NCI-H187 (cell line): Measurements from ENCODE around the gene MNT.
"Not testable (repeated sequence)": the region's sequence is repeated elsewhere in the genome, so short reads cannot be mapped to it uniquely, and the experiment has no call there.

Experiments
- DNase-seq, 2 experiments: peaks; one replicate each; lab custom pipeline; 2025; lab: John Stamatoyannopoulos, UW

MNT gene, protein sequence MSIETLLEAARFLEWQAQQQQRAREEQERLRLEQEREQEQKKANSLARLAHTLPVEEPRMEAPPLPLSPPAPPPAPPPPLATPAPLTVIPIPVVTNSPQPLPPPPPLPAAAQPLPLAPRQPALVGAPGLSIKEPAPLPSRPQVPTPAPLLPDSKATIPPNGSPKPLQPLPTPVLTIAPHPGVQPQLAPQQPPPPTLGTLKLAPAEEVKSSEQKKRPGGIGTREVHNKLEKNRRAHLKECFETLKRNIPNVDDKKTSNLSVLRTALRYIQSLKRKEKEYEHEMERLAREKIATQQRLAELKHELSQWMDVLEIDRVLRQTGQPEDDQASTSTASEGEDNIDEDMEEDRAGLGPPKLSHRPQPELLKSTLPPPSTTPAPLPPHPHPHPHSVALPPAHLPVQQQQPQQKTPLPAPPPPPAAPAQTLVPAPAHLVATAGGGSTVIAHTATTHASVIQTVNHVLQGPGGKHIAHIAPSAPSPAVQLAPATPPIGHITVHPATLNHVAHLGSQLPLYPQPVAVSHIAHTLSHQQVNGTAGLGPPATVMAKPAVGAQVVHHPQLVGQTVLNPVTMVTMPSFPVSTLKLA

GRCh38 chr17:2400877-2401425, at the start of gene MNT:
Gene MNT, minus strand, starts transcription at chr17:2401060. Its CDS starts 348 bp downstream, at chr17:2400712.
- DNase-seq, result peak; percentile 67 to 87

DNA sequence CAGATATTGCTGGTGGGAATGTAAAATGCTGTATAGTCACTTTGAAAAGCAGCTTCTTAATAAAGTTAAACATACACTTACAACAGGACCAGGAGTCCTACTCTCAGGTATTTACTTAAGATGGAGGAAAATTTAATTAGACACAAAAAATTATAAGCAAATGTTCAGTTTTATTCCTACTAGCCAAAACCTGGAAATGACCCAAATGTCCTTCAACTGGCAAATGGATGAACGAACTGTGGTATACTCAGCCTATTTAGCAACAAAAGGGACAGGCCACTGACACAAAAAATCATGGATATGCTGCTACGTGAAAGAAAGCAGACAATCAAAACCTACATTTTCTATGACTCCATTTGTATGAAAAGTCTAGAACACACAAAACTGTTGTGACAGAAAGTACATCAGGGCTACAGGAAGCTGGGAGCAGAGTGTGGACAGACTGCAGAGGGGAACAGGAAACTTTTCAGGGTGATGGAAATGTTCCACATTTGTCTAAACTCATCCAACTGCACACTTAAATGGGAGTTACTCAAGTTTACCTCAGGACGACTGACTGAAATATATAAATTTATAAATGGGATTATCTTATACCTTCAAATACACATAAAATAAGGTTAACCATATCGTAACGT, 49.3 kb upstream of the MNT start:
- DNase-seq, result no peak

- DNase-seq, result no peak
Observed at GRCh38 chr17:2449486-2449885, 48.6 kb upstream of the MNT start.

DNA sequence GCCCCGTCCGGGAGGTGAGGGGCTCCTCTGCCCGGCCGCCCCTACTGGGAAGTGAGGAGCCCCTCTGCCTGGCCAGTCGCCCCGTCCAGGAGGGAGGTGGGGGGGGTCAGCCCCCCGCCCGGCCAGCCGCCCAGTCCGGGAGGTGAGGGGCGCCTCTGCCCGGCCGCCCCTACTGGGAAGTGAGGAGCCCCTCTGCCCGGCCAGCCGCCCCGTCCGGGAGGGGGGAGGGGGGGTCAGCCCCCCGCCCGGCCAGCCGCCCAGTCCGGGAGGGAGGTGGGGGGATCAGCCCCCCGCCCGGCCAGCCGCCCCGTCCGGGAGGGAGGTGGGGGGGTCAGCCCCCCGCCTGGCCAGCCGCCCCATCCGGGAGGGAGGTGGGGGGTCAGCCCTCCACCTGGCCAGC, 46.6 kb upstream of the MNT start:
- not testable (repeated sequence) for DNase-seq

- no peak for DNase-seq
Observed at GRCh38 chr17:2445638-2446037, 44.8 kb upstream of the MNT start.

DNA sequence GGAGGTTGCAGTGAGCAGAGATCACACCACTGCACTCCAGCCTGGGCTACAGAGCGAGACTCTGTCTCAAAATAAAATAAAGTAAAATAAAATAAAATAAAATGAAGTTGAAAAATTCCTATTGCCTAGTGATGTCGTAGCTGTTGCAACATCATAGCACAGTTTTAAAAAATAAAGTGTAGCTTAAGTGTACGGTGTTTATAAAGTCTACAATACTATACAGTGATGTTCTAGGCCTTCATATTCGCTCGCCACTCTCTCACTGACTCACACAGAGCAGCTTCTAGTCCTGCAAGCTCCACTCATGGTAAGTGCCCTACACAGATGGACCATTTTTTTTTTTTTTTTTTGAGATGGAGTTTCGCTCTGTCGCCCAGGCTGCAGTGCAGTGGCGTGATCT, 43.5 kb upstream of the MNT start:
- no peak for DNase-seq

GRCh38 chr17:2442166-2442565, 41.3 kb upstream of the MNT start:
- DNase-seq, result no peak

GRCh38 chr17:2440930-2441329, 40.1 kb upstream of the MNT start:
- no peak for DNase-seq

DNA sequence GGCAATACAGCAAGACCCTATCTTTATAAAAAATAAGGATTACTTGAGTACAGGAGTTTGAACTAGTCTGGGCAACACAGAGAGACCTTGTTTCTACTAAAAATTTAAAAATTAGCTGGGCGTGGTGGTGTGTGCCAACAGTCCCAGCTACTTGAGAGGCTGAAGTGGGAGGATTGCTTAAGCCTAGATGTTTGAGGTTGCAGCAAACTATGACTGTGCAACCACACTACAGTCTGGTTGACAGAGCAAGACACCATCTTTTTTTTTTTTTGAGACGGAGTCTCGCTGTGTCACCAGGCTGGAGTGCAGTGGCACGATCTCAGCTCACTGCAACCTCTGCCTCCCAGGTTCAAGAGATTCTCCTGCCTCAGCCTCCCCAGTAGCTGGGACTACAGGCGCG, 39.1 kb upstream of the MNT start:
- not testable (repeated sequence) for DNase-seq

GRCh38 chr17:2438823-2439222, 38.0 kb upstream of the MNT start:
- no peak for DNase-seq

- peak; percentile 48 to 79 for DNase-seq
Observed at GRCh38 chr17:2436316-2436905, 35.6 kb upstream of the MNT start.

DNA sequence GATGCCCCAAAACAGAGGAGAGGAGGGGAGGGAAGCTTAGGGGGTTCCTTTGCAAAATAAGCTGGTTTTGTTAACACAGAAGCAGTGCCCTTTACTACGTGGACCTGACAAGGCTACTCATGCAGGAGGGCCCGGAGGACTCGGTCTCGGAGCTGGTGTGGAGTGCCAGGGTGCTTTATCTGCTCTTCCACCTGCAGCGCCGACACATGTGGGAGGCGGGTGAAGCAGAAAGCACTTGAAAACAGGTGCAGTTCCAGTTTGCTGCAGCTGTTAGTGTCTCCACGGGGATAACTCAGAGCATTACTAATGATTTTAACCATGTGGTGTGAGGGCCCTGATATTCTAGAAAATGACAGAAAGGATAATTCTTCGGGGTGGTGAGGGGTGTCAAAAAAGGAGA, 35.0 kb upstream of the MNT start:
- peak; percentile 79 to 94 for DNase-seq

GRCh38 chr17:2435181-2435741, 34.4 kb upstream of the MNT start:
- peak; percentile 71 to 74 for DNase-seq

GRCh38 chr17:2433696-2434095, 32.8 kb upstream of the MNT start:
- no peak for DNase-seq

- no peak for DNase-seq
Observed at GRCh38 chr17:2427910-2428309, 27.1 kb upstream of the MNT start.

DNA sequence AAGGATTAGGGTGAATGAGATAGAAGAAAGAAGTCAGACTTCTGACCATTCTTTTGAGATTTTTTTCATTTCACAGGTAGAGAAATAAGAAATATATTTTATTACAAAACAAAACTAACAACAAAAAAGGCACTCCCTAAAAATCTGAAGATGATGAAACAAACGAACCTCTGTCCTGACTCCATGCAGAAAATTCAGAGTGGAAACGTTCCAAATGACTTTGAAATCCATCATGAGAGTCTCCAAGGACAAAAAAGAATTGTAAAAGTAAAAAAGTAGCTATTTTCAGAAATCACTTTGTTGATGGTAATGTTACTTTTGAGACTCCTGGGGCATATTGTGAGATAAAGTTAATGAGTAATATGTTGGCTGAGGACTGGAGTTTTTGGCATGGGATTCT, 26.4 kb upstream of the MNT start:
- no peak for DNase-seq

DNA sequence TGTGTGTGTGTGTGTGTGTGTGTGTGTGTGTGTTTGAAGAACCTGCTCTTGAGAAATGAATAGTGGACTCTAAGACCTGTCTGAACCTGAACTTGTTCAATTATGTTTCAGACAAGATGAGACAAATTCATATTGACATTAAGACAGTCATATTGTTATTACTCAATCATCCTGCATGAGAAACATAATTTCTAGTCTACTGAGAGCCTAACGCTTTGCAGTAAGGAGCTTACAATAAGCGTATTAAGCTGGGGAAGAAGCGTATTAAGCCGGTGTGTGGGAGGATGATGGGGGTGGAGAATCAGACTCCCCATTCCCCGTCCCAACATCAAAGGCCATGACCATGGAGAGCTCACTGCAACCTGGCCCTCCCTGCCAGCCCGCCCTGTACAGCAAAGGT, 22.4 kb upstream of the MNT start:
- DNase-seq, result peak; percentile 24 to 35

DNA sequence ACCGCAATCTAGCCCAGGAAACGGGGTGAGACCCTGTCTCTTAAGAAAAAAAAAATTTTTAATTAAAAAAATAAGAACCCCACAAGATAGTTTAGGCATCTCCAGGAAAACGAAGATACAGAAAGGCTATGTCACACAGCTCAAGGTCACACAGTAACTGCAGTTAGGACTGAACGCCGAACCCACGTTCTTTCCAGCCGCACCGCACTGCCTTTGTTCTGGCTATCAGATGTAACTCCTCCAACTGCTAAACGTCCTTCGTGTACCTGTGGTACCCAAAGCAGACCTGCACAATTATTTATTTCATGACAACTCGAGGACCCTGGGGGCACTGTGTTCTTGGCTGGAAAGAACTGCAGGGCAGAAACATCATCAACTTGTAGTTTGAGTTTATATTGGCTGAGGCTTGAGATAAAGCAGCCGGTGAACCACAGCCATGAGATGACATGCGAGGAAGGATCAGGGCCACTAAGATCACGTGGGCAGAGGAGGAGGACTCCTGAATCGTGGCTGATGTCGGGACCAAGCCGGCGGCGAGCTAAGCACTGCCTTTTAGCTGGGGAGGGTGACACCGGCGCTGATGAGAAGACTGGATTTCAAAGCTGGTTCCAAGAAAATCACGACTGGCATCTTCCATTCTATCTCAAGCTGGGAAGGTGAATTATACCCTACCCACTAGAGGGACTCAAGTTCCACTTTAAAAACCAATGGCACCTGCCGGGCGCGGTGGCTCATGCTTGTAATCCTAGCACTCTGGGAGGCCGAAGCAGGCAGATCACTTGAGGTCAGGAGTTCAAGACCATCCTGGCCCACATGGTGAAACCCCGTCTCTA, 20.7 kb upstream of the MNT start:
- DNase-seq, result peak; percentile 32 to 42

DNA sequence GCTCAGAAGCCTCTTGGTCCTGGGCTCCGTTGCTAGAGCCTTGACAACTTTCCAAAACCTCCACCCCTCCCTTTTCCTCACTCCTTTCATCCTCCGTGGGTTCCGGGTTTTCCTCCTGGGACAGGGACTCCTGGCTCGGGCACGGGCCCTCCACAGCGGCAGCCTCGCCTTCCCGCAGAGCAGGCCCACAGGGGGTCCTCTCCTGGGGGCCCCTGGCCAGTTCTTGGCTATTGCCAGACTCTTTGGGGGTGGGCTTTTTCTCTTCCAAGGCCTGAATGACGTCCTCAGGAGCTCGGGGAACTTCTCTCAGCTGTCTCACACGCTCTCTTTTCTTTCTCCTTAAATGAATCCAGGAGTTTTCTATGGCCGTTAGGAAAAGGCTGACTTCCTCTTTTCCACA, 19.3 kb upstream of the MNT start:
- DNase-seq, result no peak

DNA sequence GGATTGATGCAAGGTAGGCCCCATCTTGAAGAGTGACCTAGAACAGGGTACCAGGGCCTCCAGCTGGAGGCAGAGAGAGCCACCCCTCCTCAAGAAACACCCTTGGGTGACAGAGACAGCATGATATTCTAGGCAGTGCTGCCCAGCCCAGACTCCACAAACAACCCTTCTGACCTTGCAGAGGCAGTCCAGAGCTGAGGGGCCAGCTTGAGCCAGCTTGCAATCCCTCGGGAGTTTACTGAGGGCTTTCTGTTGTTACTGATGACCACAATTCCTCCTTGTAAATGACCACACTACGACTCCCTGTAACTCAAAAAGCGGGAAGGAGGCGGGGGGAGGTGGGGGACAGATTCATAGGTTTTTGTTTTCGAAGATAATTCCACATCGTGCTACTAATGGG, 18.6 kb upstream of the MNT start:
- no peak for DNase-seq

GRCh38 chr17:2418572-2418971, 17.7 kb upstream of the MNT start:
- no peak for DNase-seq
